Erythroblast (primary cell): ENCODE data around the gene ATP1A3.

Experiments used
- GATA1 ChIP-seq: IDR thresholded peaks from 2 replicates; pipeline ENCODE4 v1.6.1; 2011; ENCODE audit warnings: low read depth, mild to moderate bottlenecking, control low read depth, low read length, moderate library complexity
- POLR2A ChIP-seq: IDR thresholded peaks from 2 replicates; pipeline ENCODE4 v1.6.1; 2011; ENCODE audit warnings: mild to moderate bottlenecking, low read length

DNA sequence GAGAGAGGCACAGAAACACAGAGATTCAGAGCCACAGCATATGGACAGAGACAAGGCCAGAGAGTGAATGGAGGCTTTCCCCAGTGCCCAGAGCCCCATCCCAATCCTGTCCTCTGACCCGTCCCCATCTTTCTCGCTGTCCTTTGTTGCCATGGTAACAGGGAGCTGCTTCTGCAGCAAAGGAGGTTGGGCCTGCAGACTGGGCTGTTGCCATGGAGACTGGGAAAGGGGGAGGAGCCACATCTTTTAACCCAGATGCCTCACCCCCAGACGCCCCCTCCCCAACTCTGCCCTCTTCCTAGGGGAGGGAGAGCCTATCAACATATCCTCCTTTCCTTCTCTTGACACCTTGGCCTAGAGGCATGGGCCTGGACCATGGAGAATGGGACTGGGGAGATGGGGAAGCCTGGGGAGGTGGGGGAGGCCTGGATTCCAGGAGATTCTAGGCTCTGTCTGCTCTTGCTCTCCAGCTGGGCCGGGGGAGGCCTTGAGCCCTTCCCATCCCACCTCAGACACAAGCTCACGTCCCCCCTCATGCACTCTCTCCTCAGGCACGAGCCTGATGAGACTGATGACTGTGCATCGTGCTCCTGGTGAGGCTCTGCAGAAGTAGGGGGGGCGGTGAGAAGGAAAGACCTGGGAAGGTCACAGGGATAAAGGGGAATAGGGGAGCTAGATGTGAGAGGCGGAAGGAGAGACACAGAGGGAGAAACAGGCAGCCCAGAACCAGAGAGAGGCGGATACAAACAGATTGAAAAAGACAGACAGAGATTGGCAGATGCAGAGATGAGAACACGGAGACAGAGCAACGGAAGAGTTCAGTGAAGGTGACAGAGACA is 2.1 kb upstream of the ATP1A3 start:
- TF ChIP-seq POLR2A (no peak), GATA1 (no peak)
